HL-60 (cell line): ENCODE results near the gene CTNNA2.

Experiments used
- DNase-seq, 2 experiments: peaks; one replicate each; pipeline ENCODE4 v3.0.0-alpha.2; 2010 to 2020; ENCODE audit warnings: low read depth in 1 of 2, low spot score in 1 of 2
- H3K27ac ChIP-seq: fragments of 250-450 bp; sonication (Bioruptor Pico); replicated peaks from 2 replicates; pipeline ENCODE4 v1.5.1; 2020; ENCODE audit warnings: mild to moderate bottlenecking, moderate library complexity
- H3K27me3 ChIP-seq: fragments of 250-450 bp; sonication (Bioruptor Pico); 2 replicates; pipeline ENCODE4 v1.5.1; 2021; ENCODE audit warnings: mild to moderate bottlenecking, moderate library complexity; ENCODE audit not compliant: insufficient read depth, poor library complexity, severe bottlenecking
- H3K4me3 ChIP-seq: replicated peaks from 2 replicates; pipeline ENCODE4 v1.5.1; 2011; ENCODE audit warnings: mild to moderate bottlenecking, control low read depth, low read length; ENCODE audit not compliant: insufficient read depth
- GABPA ChIP-seq: IDR thresholded peaks from 2 replicates; pipeline ENCODE4 v1.6.1; 2012; ENCODE audit warnings: low read depth
- POLR2AphosphoS5 ChIP-seq: IDR thresholded peaks from 2 replicates; pipeline ENCODE4 v1.6.1; 2012; ENCODE audit warnings: low read depth
- SPI1 ChIP-seq: IDR thresholded peaks from 2 replicates; pipeline ENCODE4 v1.6.1; 2012; ENCODE audit warnings: low read depth, mild to moderate bottlenecking, borderline replicate concordance
- TF ChIP-seq, protein P1 (sequence below): IDR thresholded peaks from one replicate; pipeline ENCODE4 v1.5.1; 2011; ENCODE audit warnings: low read length, control low read depth, inconsistent platforms; ENCODE audit not compliant: insufficient read depth
- TF ChIP-seq, protein P2 (sequence below): IDR thresholded peaks from 2 replicates; pipeline ENCODE4 v1.6.1; 2012; ENCODE audit warnings: low read depth; ENCODE audit not compliant: insufficient replicate concordance

CTNNA2 gene

DNA sequence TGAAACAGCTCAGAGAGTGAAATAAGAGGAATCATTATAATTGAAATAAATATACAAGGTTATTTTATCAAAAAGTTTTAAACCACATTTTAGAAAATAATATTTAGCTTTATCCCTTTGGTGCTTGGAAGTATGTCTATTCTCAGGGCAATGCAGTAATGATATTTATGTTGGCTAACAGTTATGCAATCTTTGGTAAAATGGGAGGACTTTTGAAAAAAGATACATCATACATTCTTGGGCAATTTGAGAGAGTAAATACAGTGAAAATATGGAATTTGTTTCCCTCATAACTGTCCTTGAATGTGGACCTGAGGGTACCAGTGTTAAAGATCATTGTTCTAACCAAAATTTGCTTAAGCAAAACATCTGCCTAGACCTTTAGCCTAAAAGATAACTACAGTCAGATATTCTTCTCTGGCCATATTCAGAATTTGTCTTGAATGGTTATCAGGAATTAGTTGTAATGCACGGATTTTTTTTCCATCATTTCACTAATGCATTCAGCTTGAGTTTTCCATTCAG is 654.5 kb downstream of the CTNNA2 start:
- Histone ChIP-seq H3K4me3 (no peak overlapping the region), H3K27ac (no peak overlapping the region), H3K27me3 (no peaks in the 10 kb centered on the region)
- no peak for DNase-seq
- no peak for TF ChIP-seq SPI1
- no peak for TF ChIP-seq GABPA
- TF ChIP-seq POLR2AphosphoS5: no peak
- TF ChIP-seq, protein P1, sequence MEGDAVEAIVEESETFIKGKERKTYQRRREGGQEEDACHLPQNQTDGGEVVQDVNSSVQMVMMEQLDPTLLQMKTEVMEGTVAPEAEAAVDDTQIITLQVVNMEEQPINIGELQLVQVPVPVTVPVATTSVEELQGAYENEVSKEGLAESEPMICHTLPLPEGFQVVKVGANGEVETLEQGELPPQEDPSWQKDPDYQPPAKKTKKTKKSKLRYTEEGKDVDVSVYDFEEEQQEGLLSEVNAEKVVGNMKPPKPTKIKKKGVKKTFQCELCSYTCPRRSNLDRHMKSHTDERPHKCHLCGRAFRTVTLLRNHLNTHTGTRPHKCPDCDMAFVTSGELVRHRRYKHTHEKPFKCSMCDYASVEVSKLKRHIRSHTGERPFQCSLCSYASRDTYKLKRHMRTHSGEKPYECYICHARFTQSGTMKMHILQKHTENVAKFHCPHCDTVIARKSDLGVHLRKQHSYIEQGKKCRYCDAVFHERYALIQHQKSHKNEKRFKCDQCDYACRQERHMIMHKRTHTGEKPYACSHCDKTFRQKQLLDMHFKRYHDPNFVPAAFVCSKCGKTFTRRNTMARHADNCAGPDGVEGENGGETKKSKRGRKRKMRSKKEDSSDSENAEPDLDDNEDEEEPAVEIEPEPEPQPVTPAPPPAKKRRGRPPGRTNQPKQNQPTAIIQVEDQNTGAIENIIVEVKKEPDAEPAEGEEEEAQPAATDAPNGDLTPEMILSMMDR: no peak
- TF ChIP-seq, protein P2, sequence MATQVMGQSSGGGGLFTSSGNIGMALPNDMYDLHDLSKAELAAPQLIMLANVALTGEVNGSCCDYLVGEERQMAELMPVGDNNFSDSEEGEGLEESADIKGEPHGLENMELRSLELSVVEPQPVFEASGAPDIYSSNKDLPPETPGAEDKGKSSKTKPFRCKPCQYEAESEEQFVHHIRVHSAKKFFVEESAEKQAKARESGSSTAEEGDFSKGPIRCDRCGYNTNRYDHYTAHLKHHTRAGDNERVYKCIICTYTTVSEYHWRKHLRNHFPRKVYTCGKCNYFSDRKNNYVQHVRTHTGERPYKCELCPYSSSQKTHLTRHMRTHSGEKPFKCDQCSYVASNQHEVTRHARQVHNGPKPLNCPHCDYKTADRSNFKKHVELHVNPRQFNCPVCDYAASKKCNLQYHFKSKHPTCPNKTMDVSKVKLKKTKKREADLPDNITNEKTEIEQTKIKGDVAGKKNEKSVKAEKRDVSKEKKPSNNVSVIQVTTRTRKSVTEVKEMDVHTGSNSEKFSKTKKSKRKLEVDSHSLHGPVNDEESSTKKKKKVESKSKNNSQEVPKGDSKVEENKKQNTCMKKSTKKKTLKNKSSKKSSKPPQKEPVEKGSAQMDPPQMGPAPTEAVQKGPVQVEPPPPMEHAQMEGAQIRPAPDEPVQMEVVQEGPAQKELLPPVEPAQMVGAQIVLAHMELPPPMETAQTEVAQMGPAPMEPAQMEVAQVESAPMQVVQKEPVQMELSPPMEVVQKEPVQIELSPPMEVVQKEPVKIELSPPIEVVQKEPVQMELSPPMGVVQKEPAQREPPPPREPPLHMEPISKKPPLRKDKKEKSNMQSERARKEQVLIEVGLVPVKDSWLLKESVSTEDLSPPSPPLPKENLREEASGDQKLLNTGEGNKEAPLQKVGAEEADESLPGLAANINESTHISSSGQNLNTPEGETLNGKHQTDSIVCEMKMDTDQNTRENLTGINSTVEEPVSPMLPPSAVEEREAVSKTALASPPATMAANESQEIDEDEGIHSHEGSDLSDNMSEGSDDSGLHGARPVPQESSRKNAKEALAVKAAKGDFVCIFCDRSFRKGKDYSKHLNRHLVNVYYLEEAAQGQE: no peak

DNA sequence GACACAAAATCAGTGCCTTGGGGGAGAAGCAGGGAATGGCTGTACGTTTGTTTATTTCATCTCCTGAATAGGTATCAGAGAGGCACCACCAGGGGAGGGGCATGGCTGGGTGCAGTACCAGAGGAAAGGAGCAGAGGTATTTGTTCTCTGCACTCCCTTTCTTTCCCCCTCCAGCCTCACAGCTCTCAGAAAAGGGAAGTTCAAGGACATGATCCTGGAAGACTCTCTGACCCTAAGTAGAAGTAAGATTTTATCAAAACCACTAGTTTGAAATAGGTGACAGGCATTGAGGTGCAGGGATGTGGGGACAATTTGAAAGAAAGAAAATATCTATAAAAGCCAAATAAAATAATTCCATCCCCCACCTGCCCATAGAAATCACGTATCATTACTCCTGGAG is 655.2 kb downstream of the CTNNA2 start:
- Histone ChIP-seq H3K4me3 (no peak overlapping the region), H3K27me3 (no peaks in the 10 kb centered on the region), H3K27ac (no peak overlapping the region)
- TF ChIP-seq, protein P1: no peak
- TF ChIP-seq, protein P2: no peak
- no peak for TF ChIP-seq SPI1
- no peak for TF ChIP-seq GABPA
- DNase-seq: no peak

DNA sequence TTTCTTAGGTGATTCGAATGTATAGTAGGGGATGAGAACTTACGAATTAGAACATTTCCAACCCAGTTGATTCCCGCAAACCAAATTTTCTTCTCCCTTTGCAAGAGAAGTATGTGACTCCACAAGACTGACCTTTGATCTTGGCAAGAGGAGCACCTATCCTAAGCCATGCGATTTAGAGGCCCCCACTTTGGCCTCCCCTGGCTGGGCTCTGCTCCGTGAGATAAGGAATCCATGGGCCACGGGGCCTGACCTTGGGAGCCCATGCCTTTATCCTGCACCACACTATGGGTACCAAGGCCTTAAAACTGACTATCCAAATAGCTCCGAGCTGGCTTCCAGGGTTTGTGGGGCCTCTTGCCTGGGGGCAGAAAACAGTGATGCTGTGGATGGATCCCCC is 656.0 kb downstream of the CTNNA2 start:
- Histone ChIP-seq H3K27me3 (no peaks in the 10 kb centered on the region), H3K27ac (no peak overlapping the region), H3K4me3 (no peak overlapping the region)
- no peak for DNase-seq
- TF ChIP-seq SPI1 (no peak), POLR2AphosphoS5 (no peak), GABPA (no peak)
- TF ChIP-seq, protein P1: no peak
- TF ChIP-seq, protein P2: no peak
